Central memory CD8-positive, alpha-beta T cell (primary cell): ENCODE data around the gene GCA.

Source experiments
- ATAC-seq: fragments of 150-1000 bp; cut with Tn5 transposase; replicated peaks from 2 replicates; pipeline ENCODE4 v1.10.0; 2022; ENCODE audit warnings: mild to moderate bottlenecking, moderate FRiP score, moderate number of reproducible peaks; ENCODE audit not compliant: poor library complexity, severe bottlenecking; ENCODE audit errors: extremely low read depth
- DNase-seq, 2 donors: peaks; one replicate each; pipeline ENCODE4 v3.0.0; 2021; ENCODE audit warnings: low spot score in 2 of 2
- H3K27ac Mint-ChIP-seq: one replicate; pipeline ENCODE4 v1.8.0; 2022; ENCODE audit warnings: low read depth, mild to moderate bottlenecking, moderate library complexity, mixed read lengths
- H3K27me3 Mint-ChIP-seq: one replicate; pipeline ENCODE4 v1.8.0; 2022; ENCODE audit warnings: mixed read lengths
- H3K36me3 Mint-ChIP-seq: one replicate; pipeline ENCODE4 v1.8.0; 2022; ENCODE audit warnings: mild to moderate bottlenecking, moderate library complexity, mixed read lengths; ENCODE audit not compliant: insufficient read depth
- H3K4me1 Mint-ChIP-seq: one replicate; pipeline ENCODE4 v1.8.0; 2022; ENCODE audit warnings: mixed read lengths
- H3K4me3 Mint-ChIP-seq: one replicate; pipeline ENCODE4 v1.8.0; 2022; ENCODE audit warnings: mild to moderate bottlenecking, moderate library complexity, mixed read lengths
- H3K9me3 Mint-ChIP-seq: one replicate; pipeline ENCODE4 v1.8.0; 2022; ENCODE audit warnings: mixed read lengths

The GCA gene

DNA sequence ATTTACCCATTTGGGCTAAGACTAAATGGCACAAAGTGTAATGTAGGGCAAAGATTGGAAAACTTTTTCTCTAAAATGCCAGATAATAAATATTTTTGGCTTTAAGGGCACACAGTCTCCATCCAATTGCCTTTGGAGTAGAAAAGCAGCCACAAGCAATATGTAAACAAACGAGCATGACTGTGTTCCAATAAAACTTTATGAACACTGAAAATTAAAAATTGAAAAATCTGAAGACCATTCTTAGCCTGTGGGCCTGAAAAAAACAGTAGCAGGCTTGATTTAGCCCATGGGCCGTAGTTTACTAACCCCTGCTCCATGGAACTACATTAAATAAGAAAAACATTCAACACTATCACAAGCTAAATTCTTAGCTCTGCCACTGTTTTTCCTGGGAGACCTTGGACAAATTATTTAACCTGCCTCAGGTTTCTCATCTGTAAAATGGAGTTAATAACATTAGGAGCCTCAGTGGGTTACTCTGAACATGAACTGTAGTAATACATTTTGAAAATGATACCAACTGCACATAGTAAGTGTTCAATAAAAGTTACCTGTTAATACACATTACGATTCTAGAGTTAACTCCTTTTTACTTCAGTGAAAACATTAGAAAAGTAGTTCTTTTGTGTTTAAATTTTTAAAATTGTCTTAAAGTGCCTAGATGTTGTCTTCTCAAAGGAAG is 26.7 kb upstream of the GCA start:
- Mint-ChIP-seq H3K36me3 (peaks cover 16% of the 10 kb centered on the region), H3K4me3 (peak overlapping the region; percentile 93), H3K4me1 (peaks cover 66% of the 10 kb centered on the region), H3K27ac (peak overlapping the region; percentile 100), H3K9me3 (no peaks in the 10 kb centered on the region), H3K27me3 (no peaks in the 10 kb centered on the region)
- ATAC-seq (no peak), DNase-seq (no peak)

GRCh38 chr2:162317861-162318327 is 26.0 kb upstream of the GCA start:
- peaks cover 62% of the 10 kb centered on the region for H3K4me1 Mint-ChIP-seq
- peaks cover 16% of the 10 kb centered on the region for H3K36me3 Mint-ChIP-seq
- H3K9me3 Mint-ChIP-seq = no peaks in the 10 kb centered on the region
- DNase-seq (peak; percentile 21 to 24), ATAC-seq (peak; percentile 7)
- H3K27ac Mint-ChIP-seq = peak overlapping the region; percentile 100
- peak overlapping the region; percentile 93 for H3K4me3 Mint-ChIP-seq
- H3K27me3 Mint-ChIP-seq = no peaks in the 10 kb centered on the region

DNA sequence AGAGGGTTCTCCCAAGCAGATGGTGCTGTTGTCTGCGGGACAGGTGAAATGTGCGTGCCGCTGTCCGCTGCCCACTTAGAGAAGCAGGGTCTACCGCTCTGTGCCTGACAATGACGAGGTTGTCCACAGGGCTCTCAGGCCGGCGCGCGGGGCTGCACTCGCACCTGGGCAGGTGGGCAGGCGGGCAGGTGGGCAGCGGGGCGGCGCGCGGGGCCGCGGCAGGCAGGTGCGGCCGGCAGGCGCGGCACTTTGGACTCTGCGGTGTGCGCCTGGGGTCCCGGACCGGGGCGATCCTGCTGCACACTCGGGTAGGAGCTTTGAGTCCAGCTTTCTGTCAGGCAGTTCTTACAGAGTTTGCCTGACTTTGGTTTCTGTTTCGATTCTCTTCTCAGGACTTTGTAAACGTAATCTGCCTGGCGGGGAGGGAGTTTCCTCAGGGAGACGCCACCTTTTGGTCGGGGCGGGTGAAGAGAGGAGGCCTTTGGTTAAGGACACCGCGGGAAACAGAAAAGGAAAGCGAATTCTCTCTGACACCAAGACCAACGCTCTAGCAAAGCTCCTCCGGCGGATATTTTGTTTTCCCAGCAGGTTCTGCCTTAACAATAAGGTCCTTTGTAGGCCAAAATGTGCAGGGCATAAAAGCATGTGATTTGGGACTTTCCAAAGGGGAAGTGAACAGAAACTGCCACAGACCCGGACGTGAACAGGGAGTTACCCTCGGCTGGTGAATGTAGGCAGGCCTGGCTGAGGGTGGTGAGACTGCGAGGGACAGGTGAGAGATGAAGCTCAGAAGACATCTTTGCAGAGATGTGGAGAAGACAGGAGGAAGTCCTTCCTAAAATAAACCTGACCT is 25.4 kb upstream of the GCA start, which contains the start of gene IFIH1:
Gene IFIH1, minus strand, starts transcription at position 357 of the 853 bp plus-strand sequence. CDS start 377 bp downstream, outside the sequence.
- Mint-ChIP-seq H3K9me3 (no peaks in the 10 kb centered on the region), H3K4me1 (peaks cover 60% of the 10 kb centered on the region), H3K27ac (peak within 1 kb of the TSS; percentile 100), H3K27me3 (no peaks in the 10 kb centered on the region), H3K36me3 (peaks cover 16% of the 10 kb centered on the region), H3K4me3 (peak within 1 kb of the TSS; percentile 93)
- DNase-seq = peak; percentile 59 to 75
- peak; percentile 89 for ATAC-seq

DNA sequence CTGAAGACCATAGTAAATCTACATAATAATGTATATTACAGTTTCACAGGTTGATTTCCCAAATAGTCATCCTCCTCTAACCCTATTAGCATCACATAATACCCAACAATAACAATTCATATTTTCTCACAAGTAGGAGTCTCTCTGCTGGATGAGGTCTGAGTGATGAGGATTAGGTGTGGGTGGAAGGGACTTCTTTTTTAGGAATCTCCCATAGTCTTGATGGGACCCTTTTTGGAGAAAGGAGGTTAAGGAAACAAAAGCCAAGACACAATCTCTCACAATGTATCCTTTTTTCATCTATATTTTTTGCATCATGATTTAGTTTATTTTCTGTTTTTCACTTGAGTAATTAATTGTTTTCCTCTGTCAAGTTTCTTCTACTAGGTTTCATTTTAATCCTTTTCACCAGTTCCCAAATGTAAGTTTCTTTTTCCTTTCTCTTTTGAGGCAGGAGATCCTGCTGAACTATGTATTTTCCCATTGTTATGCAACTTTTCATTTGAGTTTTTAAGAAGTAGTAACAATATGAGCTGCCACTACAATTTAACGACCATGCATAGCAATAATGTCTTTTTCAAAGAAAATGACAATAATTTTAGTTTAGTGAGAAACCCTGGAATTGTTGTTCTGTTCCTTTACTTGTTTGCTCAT is 22.9 kb upstream of the GCA start:
- no peaks in the 10 kb centered on the region for H3K27me3 Mint-ChIP-seq
- H3K4me3 Mint-ChIP-seq = no peak overlapping the region
- peak overlapping the region; percentile 100 for H3K27ac Mint-ChIP-seq
- peaks cover 16% of the 10 kb centered on the region for H3K36me3 Mint-ChIP-seq
- no peaks in the 10 kb centered on the region for H3K9me3 Mint-ChIP-seq
- ATAC-seq (no peak), DNase-seq (no peak)
- peaks cover 35% of the 10 kb centered on the region for H3K4me1 Mint-ChIP-seq

DNA sequence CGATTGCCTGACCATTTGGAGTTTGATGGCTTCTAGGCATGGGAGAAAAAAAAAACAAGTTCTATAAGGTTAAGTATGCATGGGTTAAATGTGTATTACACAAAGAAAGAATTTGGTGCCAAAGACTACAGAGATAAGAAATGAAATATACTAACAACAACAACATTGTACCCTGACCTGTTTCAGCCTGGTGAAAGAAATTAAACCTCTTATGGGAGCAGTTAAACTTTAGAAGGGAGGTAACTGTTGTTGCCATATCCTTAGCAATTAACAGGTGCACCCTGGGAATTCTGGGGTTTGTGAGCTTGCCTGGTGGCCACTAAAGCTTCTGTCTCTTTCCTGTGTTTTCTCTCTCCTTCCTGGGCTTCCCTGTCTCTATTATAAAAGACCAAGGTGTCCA is 19.0 kb upstream of the GCA start:
- Mint-ChIP-seq H3K36me3 (no peaks in the 10 kb centered on the region), H3K4me3 (no peak overlapping the region), H3K9me3 (no peaks in the 10 kb centered on the region), H3K4me1 (peaks cover 9% of the 10 kb centered on the region), H3K27me3 (no peaks in the 10 kb centered on the region), H3K27ac (no peak overlapping the region)
- no peak for ATAC-seq
- DNase-seq = no peak

DNA sequence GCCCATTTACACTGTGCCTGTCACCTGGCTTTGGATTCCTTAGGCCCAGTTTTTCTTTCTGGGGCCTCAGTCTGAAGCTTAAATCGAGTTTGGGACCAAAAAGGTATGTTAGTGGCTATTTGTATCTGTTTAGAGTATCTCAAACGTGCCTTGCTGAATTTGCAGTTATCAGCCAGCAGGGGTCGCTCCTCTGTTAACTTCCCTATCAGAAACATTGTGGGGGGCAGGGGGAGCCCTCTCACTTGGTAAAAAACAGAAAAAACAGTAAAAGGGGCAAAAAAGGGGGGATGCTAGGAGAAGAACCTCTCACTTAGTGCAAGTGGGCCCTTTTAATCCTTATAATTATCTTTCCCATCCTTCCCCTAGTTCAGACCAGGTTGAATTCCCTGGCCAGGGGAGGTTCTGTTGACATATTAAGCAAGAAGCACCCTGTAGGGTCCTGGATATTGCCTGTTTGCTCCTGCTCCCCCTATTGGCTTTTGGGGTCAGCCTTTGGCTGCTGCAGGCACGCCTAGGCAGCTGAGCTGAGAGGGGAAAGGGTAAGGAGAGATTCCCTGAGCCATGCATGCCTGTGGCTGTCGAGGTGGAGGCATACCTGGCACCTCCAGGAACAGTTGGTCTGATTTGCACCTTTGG is 16.7 kb upstream of the GCA start:
- H3K4me1 Mint-ChIP-seq = no peaks in the 10 kb centered on the region
- H3K4me3 Mint-ChIP-seq = no peak overlapping the region
- no peaks in the 10 kb centered on the region for H3K9me3 Mint-ChIP-seq
- H3K27ac Mint-ChIP-seq = no peak overlapping the region
- ATAC-seq (no peak), DNase-seq (no peak)
- no peaks in the 10 kb centered on the region for H3K27me3 Mint-ChIP-seq
- H3K36me3 Mint-ChIP-seq = no peaks in the 10 kb centered on the region

GRCh38 chr2:162327806-162328205 is 16.1 kb upstream of the GCA start:
- ATAC-seq = no peak
- Mint-ChIP-seq H3K4me1 (no peaks in the 10 kb centered on the region), H3K9me3 (no peaks in the 10 kb centered on the region)

GRCh38 chr2:162328424-162329157 is 15.3 kb upstream of the GCA start:
- H3K36me3 Mint-ChIP-seq = no peaks in the 10 kb centered on the region
- no peaks in the 10 kb centered on the region for H3K9me3 Mint-ChIP-seq
- H3K27me3 Mint-ChIP-seq = no peaks in the 10 kb centered on the region
- ATAC-seq = no peak
- no peaks in the 10 kb centered on the region for H3K4me1 Mint-ChIP-seq
- H3K27ac Mint-ChIP-seq = no peak overlapping the region
- no peak for DNase-seq
- H3K4me3 Mint-ChIP-seq = no peak overlapping the region

More at GRCh38 chr2:162327806-162328205, 16.1 kb upstream of the GCA start:
- H3K4me3 Mint-ChIP-seq = no peak overlapping the region
- DNase-seq = no peak
- H3K36me3 Mint-ChIP-seq = no peaks in the 10 kb centered on the region
- no peaks in the 10 kb centered on the region for H3K27me3 Mint-ChIP-seq
- H3K27ac Mint-ChIP-seq = no peak overlapping the region

- Mint-ChIP-seq H3K9me3 (no peaks in the 10 kb centered on the region), H3K36me3 (no peaks in the 10 kb centered on the region), H3K27me3 (no peaks in the 10 kb centered on the region), H3K27ac (no peak overlapping the region), H3K4me1 (no peaks in the 10 kb centered on the region), H3K4me3 (no peak overlapping the region)
- no peak for DNase-seq
- ATAC-seq = no peak
These were observed 13.1 kb upstream of the GCA start for GRCh38 chr2:162330881-162331280.

- H3K9me3 Mint-ChIP-seq = no peaks in the 10 kb centered on the region
- no peak overlapping the region for H3K27ac Mint-ChIP-seq
- no peaks in the 10 kb centered on the region for H3K4me1 Mint-ChIP-seq
- DNase-seq (no peak), ATAC-seq (no peak)
- no peak overlapping the region for H3K4me3 Mint-ChIP-seq
- H3K27me3 Mint-ChIP-seq = no peaks in the 10 kb centered on the region
- H3K36me3 Mint-ChIP-seq = no peaks in the 10 kb centered on the region
These were observed 10.0 kb upstream of the GCA start for GRCh38 chr2:162333968-162334367.

- Mint-ChIP-seq H3K9me3 (no peaks in the 10 kb centered on the region), H3K27me3 (no peaks in the 10 kb centered on the region), H3K4me3 (no peak overlapping the region), H3K27ac (no peak overlapping the region), H3K4me1 (no peaks in the 10 kb centered on the region), H3K36me3 (no peaks in the 10 kb centered on the region)
- DNase-seq = no peak
- ATAC-seq = no peak
These were observed 6.1 kb upstream of the GCA start for GRCh38 chr2:162337868-162338267.

DNA sequence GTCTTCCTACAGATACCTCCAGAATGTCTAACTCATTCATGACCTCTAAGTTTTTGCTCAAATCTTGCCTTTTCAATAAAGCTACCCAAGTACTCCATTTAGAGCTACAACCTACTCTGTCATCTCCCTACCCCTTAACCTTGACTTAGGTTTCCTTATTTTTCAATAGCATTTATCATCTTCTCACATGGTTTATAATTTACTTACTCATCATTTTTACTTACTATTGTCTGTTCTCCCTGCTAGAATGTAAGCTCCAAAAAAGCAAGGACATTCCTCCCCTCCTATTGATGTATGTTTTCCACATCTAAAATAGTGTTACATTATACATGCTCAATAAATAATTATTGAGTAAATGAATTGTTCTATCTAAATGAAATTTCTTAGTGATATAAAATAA is 3.1 kb upstream of the GCA start:
- no peaks in the 10 kb centered on the region for H3K9me3 Mint-ChIP-seq
- peaks cover 8% of the 10 kb centered on the region for H3K36me3 Mint-ChIP-seq
- peaks cover 11% of the 10 kb centered on the region for H3K4me1 Mint-ChIP-seq
- H3K4me3 Mint-ChIP-seq = no peak overlapping the region
- ATAC-seq (no peak), DNase-seq (no peak)
- no peak overlapping the region for H3K27ac Mint-ChIP-seq
- H3K27me3 Mint-ChIP-seq = no peaks in the 10 kb centered on the region
